Placental pericyte (primary cell): ENCODE data around the gene MARCHF4. TPM values are rescaled to one million over a fixed set of nuclear protein-coding genes. Genes with fewer than 3 reads are reported as not detected.

Experiments
- small RNA-seq: library from RNA; depleted of rRNA; stranded (forward); fragments of <200 nt; gene quantifications from one replicate; pipeline ENCODE3, GENCODE V24; 2012; ENCODE audit warnings: low replicate concordance
- total RNA-seq: library from RNA; depleted of rRNA; stranded (reverse); fragments of >200 nt; gene quantifications from 2 replicates; pipeline ENCODE4 v1.2.3, GENCODE V29; 2012

Gene MARCHF4
- 1.1 and 8.7 TPM in 2 replicates for total RNA-seq

GRCh38 chr2:216371721-216372702 is at the start of gene MARCHF4:
MARCHF4 (minus strand) TSS chr2:216372483; CDS start chr2:216370260, 2,223 bp downstream.

GRCh38 chr2:216412022-216412999 is 40.0 kb upstream of the MARCHF4 start, which contains the start of gene SMARCAL1:
SMARCAL1 (plus strand) TSS chr2:216412484; CDS start chr2:216414705, 2,221 bp downstream.

Small RNAs within 50 kb of the gene (small RNA-seq; reads per million reads assigned to genes)
- not detected for gene RF00019

Other genes with a start within 250 kb of the MARCHF4 start
- gene SMARCAL1, start 40.0 kb upstream of the MARCHF4 start, total RNA-seq: 21.2 and 26.5 TPM in 2 replicates
- gene RPL37A, start 126.4 kb upstream of the MARCHF4 start, total RNA-seq: 596 and 1,143 TPM in 2 replicates